Endothelial cell (in vitro differentiated cells): Measurements from ENCODE around the gene RASA3. TPM values are rescaled to one million over a fixed set of nuclear protein-coding genes. Genes with fewer than 3 reads are reported as not detected.
A peak's percentile ranks its signal among the peaks of the same experiment; 100 is the strongest.
"Not testable (repeated sequence)": the region's sequence is repeated elsewhere in the genome, so short reads cannot be mapped to it uniquely, and the experiment has no call there.

ENCODE experiments used
- DNase-seq: peaks from one replicate; pipeline ENCODE4 v3.0.0; 2021; ENCODE audit warnings: low spot score
- H3K27ac Mint-ChIP-seq: one replicate; pipeline ENCODE4 v1.8.0; 2021; ENCODE audit warnings: mixed read lengths, inconsistent platforms; ENCODE audit not compliant: unreplicated experiment
- H3K27me3 Mint-ChIP-seq: one replicate; pipeline ENCODE4 v1.8.0; 2021; ENCODE audit warnings: mild to moderate bottlenecking, moderate library complexity, mixed read lengths, inconsistent platforms; ENCODE audit not compliant: unreplicated experiment
- H3K36me3 Mint-ChIP-seq: one replicate; pipeline ENCODE4 v1.8.0; 2021; ENCODE audit warnings: mild to moderate bottlenecking, low read depth, mixed read lengths, inconsistent platforms; ENCODE audit not compliant: unreplicated experiment
- H3K4me1 Mint-ChIP-seq: one replicate; pipeline ENCODE4 v1.8.0; 2021; ENCODE audit warnings: mild to moderate bottlenecking, mixed read lengths, inconsistent platforms; ENCODE audit not compliant: unreplicated experiment
- H3K4me3 Mint-ChIP-seq: one replicate; pipeline ENCODE4 v1.8.0; 2021; ENCODE audit warnings: mild to moderate bottlenecking, mixed read lengths, inconsistent platforms; ENCODE audit not compliant: unreplicated experiment
- H3K9me3 Mint-ChIP-seq: one replicate; pipeline ENCODE4 v1.8.0; 2021; ENCODE audit warnings: mixed read lengths, inconsistent platforms; ENCODE audit not compliant: unreplicated experiment
- long read RNA-seq: library from polyadenylated mRNA; unstranded; transcript quantifications from one replicate; pipeline ENCODE4 v2.0.0, GENCODE V29; 2020; ENCODE audit not compliant: unreplicated experiment
- total RNA-seq: library from RNA; stranded (reverse); fragmentation: NEBNext Ultra II Directional; extraction: Animal tissue kit (Norgen Biotek cat#: 25700); gene quantifications from one replicate; pipeline ENCODE4 v1.2.1, GENCODE V29; 2021; ENCODE audit not compliant: unreplicated experiment
- TF ChIP-seq, protein P1 (sequence below): fragments of 200-600 bp; sonication (generic); IDR thresholded peaks from one replicate; pipeline ENCODE4 v1.5.0; 2021; ENCODE audit warnings: antibody characterized with exemption; ENCODE audit not compliant: unreplicated experiment

The RASA3 gene, protein sequence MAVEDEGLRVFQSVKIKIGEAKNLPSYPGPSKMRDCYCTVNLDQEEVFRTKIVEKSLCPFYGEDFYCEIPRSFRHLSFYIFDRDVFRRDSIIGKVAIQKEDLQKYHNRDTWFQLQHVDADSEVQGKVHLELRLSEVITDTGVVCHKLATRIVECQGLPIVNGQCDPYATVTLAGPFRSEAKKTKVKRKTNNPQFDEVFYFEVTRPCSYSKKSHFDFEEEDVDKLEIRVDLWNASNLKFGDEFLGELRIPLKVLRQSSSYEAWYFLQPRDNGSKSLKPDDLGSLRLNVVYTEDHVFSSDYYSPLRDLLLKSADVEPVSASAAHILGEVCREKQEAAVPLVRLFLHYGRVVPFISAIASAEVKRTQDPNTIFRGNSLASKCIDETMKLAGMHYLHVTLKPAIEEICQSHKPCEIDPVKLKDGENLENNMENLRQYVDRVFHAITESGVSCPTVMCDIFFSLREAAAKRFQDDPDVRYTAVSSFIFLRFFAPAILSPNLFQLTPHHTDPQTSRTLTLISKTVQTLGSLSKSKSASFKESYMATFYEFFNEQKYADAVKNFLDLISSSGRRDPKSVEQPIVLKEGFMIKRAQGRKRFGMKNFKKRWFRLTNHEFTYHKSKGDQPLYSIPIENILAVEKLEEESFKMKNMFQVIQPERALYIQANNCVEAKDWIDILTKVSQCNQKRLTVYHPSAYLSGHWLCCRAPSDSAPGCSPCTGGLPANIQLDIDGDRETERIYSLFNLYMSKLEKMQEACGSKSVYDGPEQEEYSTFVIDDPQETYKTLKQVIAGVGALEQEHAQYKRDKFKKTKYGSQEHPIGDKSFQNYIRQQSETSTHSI
- total RNA-seq, result 34.0 TPM
- long read RNA-seq, full-length matches to known transcripts, result 5 of 8 reads
- long read RNA-seq, partial matches to known transcripts, result 0 of 8 reads
- long read RNA-seq, other reads (novel, unspliced or antisense), result 3 of 8 reads

GRCh38 chr13:114132419-114133121 lies at the start of gene RASA3:
TSS of gene RASA3 (minus strand) at chr13:114132623. CDS start at chr13:114132489, 134 bp downstream.
- Mint-ChIP-seq H3K36me3 (peaks cover 17% of the 10 kb centered on the region), H3K4me3 (peak within 1 kb of the TSS; percentile 100), H3K4me1 (peaks cover 48% of the 10 kb centered on the region), H3K9me3 (no peaks in the 10 kb centered on the region), H3K27ac (peak within 1 kb of the TSS; percentile 97), H3K27me3 (peaks cover 17% of the 10 kb centered on the region)
- TF ChIP-seq, protein P1, sequence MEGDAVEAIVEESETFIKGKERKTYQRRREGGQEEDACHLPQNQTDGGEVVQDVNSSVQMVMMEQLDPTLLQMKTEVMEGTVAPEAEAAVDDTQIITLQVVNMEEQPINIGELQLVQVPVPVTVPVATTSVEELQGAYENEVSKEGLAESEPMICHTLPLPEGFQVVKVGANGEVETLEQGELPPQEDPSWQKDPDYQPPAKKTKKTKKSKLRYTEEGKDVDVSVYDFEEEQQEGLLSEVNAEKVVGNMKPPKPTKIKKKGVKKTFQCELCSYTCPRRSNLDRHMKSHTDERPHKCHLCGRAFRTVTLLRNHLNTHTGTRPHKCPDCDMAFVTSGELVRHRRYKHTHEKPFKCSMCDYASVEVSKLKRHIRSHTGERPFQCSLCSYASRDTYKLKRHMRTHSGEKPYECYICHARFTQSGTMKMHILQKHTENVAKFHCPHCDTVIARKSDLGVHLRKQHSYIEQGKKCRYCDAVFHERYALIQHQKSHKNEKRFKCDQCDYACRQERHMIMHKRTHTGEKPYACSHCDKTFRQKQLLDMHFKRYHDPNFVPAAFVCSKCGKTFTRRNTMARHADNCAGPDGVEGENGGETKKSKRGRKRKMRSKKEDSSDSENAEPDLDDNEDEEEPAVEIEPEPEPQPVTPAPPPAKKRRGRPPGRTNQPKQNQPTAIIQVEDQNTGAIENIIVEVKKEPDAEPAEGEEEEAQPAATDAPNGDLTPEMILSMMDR, result no peak
- DNase-seq, result peak; percentile 83

DNA sequence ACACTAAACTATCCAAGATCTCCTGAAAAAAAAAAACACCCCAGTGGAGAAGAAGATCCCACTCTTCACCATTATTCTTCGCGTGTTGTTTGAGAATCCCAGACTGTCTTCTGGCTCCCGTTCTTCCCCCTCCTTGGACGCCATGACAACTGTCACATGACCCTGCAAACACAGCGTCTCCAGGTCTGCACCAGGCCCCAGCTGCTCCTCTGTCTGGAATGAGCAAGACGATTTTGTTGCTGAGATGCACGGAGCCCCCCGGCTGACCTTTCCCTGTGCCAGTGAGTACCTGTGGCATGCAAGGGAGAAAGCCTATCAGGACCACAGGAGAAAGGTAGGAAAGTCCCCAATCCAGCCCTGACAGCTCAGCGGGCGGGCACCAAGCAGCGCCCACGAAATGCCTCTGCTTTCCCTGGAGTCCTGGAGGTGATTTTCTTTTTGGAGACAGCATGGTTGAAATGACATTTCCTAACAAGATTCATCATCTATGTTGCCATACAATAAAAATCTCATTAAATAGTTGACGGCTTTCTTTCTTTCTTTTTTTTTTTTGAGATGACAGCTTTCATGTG lies 46.8 kb upstream of the RASA3 start, which contains the start of gene CFAP97D2:
TSS of gene CFAP97D2 (plus strand) at position 171 of the 572 bp plus-strand sequence. CDS start at position 245, 74 bp downstream.
- Mint-ChIP-seq H3K9me3 (no peaks in the 10 kb centered on the region), H3K27me3 (peaks cover 3% of the 10 kb centered on the region), H3K4me3 (no peak within 1 kb of the TSS), H3K36me3 (no peaks in the 10 kb centered on the region), H3K4me1 (no peaks in the 10 kb centered on the region), H3K27ac (no peak within 1 kb of the TSS)
- TF ChIP-seq, protein P1, result no peak
- no peak for DNase-seq

DNA sequence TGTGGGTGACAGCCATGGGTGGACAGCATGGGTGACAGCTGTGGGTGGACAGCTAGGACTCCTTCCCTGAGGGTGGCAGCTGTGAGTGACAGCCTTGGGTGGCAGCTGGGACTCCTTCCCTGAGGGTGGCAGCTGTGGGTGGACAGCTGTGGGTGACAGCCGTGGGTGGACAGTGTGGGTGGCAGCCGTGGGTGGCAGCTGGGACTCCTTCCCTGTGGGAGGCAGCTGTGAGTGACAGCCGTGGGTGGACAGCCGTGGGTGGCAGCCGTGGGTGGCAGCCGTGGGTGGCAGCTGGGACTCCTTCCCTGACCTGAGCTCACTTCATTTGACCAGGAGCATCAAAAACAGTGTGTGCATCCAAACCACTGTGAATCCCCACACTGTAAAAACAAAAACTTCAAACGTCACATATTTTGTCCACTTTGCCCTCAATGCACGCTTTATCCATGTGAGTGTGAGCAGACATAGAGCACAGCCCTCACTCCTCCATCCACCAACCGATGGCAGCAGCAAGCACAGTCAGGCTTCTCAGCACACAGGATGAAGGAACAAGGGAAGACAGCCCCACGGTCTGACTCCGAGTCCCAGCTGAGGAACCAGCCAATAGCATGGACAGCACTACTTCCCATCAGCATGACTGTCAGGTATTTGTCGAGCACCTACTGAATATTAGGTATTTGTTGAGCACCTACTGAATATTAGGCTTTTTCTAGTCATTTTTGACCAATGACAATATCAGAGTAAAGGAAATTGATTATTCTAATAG lies 45.0 kb upstream of the RASA3 start:
- H3K27me3 Mint-ChIP-seq, result peaks cover 2% of the 10 kb centered on the region
- no peaks in the 10 kb centered on the region for H3K4me1 Mint-ChIP-seq

DNA sequence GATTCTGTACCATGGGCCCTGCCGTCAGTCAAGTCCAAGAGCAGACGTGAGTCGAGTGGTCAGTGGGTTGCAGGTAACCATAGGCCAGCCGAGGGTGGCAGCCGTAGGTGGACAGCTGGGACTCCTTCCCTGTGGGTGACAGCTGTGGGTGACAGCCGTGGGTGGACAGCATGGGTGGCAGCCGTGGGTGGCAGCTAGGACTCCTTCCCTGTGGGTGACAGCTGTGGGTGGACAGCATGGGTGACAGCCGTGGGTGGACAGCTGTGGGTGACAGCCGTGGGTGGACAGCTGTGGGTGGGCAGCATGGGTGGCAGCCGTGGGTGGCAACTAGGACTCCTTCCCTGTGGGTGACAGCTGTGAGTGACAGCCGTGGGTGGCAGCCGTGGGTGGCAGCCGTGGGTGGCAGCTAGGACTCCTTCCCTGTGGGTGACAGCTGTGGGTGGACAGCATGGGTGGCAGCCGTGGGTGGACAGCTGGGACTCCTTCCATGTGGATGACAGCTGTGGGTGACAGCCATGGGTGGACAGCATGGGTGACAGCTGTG lies 44.0 kb upstream of the RASA3 start:
- DNase-seq, H3K27ac Mint-ChIP-seq, H3K36me3 Mint-ChIP-seq, H3K4me1 Mint-ChIP-seq, H3K27me3 Mint-ChIP-seq, H3K9me3 Mint-ChIP-seq, H3K4me3 Mint-ChIP-seq: not testable (repeated sequence)

More for the DNA sequence above, 45.0 kb upstream of the RASA3 start:
- Mint-ChIP-seq H3K36me3 (no peaks in the 10 kb centered on the region), H3K4me3 (no peak overlapping the region), H3K27ac (no peak overlapping the region), H3K9me3 (peaks cover 4% of the 10 kb centered on the region)
- DNase-seq, result no peak
- TF ChIP-seq, protein P1, result no peak
